Cardiac muscle cell (in vitro differentiated cells and primary cell): ENCODE data around the gene PMF1. TPM values are rescaled to one million over a fixed set of nuclear protein-coding genes. Genes with fewer than 3 reads are reported as not detected.

Experiments used
- DNase-seq, 2 donors: peaks; one replicate each; pipeline versions ENCODE4 v3.0.0 to v3.0.0-alpha.2; 2010 to 2017; ENCODE audit warnings: low read depth in 1 of 2, low spot score in 1 of 2
- H3K27ac ChIP-seq: fragments of 200-600 bp; sonication (generic); 2 replicates; pipeline ENCODE4 v1.5.1; 2016
- H3K27me3 ChIP-seq: fragments of 200-600 bp; sonication (generic); 2 replicates; pipeline ENCODE4 v1.6.0; 2016; ENCODE audit warnings: control low read depth
- H3K36me3 ChIP-seq: fragments of 200-600 bp; sonication (generic); 2 replicates; pipeline ENCODE4 v1.5.1; 2016; ENCODE audit warnings: control low read depth
- H3K4me1 ChIP-seq: fragments of 200-600 bp; sonication (generic); 2 replicates; pipeline ENCODE4 v1.8.1; 2017; ENCODE audit warnings: low read depth, mild to moderate bottlenecking, mixed run types
- H3K4me3 ChIP-seq: fragments of 200-600 bp; sonication (generic); 2 replicates; pipeline ENCODE4 v1.5.1; 2016; ENCODE audit warnings: mild to moderate bottlenecking
- H3K9me3 ChIP-seq: fragments of 200-600 bp; sonication (generic); 2 replicates; pipeline ENCODE4 v1.5.1; 2017; ENCODE audit warnings: low read depth, mild to moderate bottlenecking, control low read depth
- polyA plus RNA-seq: library from polyadenylated mRNA; unstranded; fragments of >200 nt; fragmentation: Nextera tagmentation; extraction: Ambion mirVana; gene quantifications from 2 replicates; pipeline ENCODE4 v1.2.1, GENCODE V29; 2016
- total RNA-seq: library from RNA; depleted of rRNA; stranded (reverse); fragments of >200 nt; gene quantifications from 2 replicates; pipeline ENCODE4 v1.2.3, GENCODE V29; 2016
- TF ChIP-seq, protein P1 (sequence below): IDR thresholded peaks from 2 replicates; pipeline ENCODE4 v1.5.1; 2012; ENCODE audit warnings: low read depth, mild to moderate bottlenecking, low read length

PMF1 gene
- total and polyA plus RNA-seq, 2 experiments from 2014 or later = 106 to 151 TPM

DNA sequence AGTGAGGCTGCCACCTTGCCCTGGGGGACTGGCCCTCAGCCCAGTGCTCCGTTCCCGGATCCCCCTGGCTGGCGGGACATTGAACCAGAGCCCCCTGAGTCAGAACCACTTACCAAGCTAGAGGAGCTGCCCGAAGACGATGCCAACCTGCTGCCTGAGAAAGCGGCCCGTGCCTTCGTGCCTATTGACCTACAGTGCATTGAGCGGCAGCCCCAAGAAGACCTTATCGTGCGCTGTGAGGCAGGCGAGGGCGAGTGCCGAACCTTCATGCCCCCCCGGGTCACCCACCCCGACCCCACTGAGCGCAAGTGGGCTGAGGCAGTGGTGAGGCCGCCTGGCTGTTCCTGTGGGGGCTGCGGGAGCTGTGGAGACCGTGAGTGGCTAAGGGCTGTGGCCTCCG is 72.6 kb downstream of the PMF1 start:
- no peaks in the 10 kb centered on the region for H3K9me3 ChIP-seq
- DNase-seq = no peak
- peaks cover 19% of the 10 kb centered on the region for H3K4me1 ChIP-seq
- no peak overlapping the region for H3K27ac ChIP-seq
- H3K36me3 ChIP-seq = no peaks in the 10 kb centered on the region
- TF ChIP-seq, protein P1, sequence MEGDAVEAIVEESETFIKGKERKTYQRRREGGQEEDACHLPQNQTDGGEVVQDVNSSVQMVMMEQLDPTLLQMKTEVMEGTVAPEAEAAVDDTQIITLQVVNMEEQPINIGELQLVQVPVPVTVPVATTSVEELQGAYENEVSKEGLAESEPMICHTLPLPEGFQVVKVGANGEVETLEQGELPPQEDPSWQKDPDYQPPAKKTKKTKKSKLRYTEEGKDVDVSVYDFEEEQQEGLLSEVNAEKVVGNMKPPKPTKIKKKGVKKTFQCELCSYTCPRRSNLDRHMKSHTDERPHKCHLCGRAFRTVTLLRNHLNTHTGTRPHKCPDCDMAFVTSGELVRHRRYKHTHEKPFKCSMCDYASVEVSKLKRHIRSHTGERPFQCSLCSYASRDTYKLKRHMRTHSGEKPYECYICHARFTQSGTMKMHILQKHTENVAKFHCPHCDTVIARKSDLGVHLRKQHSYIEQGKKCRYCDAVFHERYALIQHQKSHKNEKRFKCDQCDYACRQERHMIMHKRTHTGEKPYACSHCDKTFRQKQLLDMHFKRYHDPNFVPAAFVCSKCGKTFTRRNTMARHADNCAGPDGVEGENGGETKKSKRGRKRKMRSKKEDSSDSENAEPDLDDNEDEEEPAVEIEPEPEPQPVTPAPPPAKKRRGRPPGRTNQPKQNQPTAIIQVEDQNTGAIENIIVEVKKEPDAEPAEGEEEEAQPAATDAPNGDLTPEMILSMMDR = no peak
- H3K27me3 ChIP-seq = no peaks in the 10 kb centered on the region
- H3K4me3 ChIP-seq = no peak overlapping the region

DNA sequence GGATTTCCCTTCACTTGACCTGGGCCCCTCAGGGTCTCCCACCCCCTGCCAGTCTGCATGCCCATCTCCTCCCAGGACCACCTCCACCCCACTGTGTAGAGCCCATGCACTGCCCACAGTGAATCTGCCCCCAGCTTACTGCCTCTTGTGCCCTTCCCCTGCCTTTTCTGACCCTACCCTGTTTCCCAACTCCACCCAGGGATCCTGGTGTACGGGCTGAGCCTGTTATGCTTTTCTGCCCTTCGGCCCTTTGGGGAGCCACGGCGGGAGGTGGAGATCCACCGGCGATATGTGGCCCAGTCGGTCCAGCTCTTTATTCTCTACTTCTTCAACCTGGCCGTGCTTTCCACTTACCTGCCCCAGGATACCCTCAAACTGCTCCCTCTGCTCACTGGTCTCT is 73.3 kb downstream of the PMF1 start:
- Histone ChIP-seq H3K27me3 (no peaks in the 10 kb centered on the region), H3K9me3 (no peaks in the 10 kb centered on the region), H3K4me3 (no peak overlapping the region), H3K27ac (no peak overlapping the region), H3K36me3 (no peaks in the 10 kb centered on the region), H3K4me1 (peaks cover 12% of the 10 kb centered on the region)
- no peak for DNase-seq
- TF ChIP-seq, protein P1 = no peak

Other genes with a start within 250 kb of the PMF1 start
- gene ARHGEF2, start 234.5 kb upstream of the PMF1 start, total RNA-seq = 89.4 and 126 TPM in 2 replicates
- 38.6 and 54.9 TPM in 2 replicates for gene ARHGEF2, start 234.5 kb upstream of the PMF1 start, polyA plus RNA-seq
- 119 and 198 TPM in 2 replicates for gene SSR2, start 192.1 kb upstream of the PMF1 start, total RNA-seq
- 174 and 188 TPM in 2 replicates for gene SSR2, start 192.1 kb upstream of the PMF1 start, polyA plus RNA-seq
- 43.1 and 51.0 TPM in 2 replicates for gene UBQLN4, start 159.2 kb upstream of the PMF1 start, total RNA-seq
- 29.2 and 38.5 TPM in 2 replicates for gene UBQLN4, start 159.2 kb upstream of the PMF1 start, polyA plus RNA-seq
- gene LAMTOR2, start 158.2 kb upstream of the PMF1 start, total RNA-seq = 75.5 and 116 TPM in 2 replicates
- 199 and 208 TPM in 2 replicates for gene LAMTOR2, start 158.2 kb upstream of the PMF1 start, polyA plus RNA-seq
- gene RAB25, start 151.8 kb upstream of the PMF1 start, total RNA-seq = 1.6 and 3.1 TPM in 2 replicates
- 2.1 and 2.4 TPM in 2 replicates for gene RAB25, start 151.8 kb upstream of the PMF1 start, polyA plus RNA-seq
- 48.8 and 58.6 TPM in 2 replicates for gene MEX3A, start 130.5 kb upstream of the PMF1 start, total RNA-seq
- 17.2 and 24.8 TPM in 2 replicates for gene MEX3A, start 130.5 kb upstream of the PMF1 start, polyA plus RNA-seq
- gene LMNA, start 98.3 kb upstream of the PMF1 start, total RNA-seq = 128 and 139 TPM in 2 replicates
- 99.4 and 149 TPM in 2 replicates for gene LMNA, start 98.3 kb upstream of the PMF1 start, polyA plus RNA-seq
- gene SEMA4A, start 59.4 kb upstream of the PMF1 start, total RNA-seq = 3.6 and 8.6 TPM in 2 replicates
- gene SEMA4A, start 59.4 kb upstream of the PMF1 start, polyA plus RNA-seq = 0.65 and 2.9 TPM in 2 replicates
- 9.2 and 9.7 TPM in 2 replicates for gene SLC25A44, start 18.9 kb upstream of the PMF1 start, total RNA-seq
- 13.8 and 18.1 TPM in 2 replicates for gene SLC25A44, start 18.9 kb upstream of the PMF1 start, polyA plus RNA-seq
- gene BGLAP, start 29.2 kb downstream of the PMF1 start, total RNA-seq = 0.51 and 0.67 TPM in 2 replicates
- gene BGLAP, start 29.2 kb downstream of the PMF1 start, polyA plus RNA-seq = 0.32 and 1.8 TPM in 2 replicates
- gene PAQR6, start 35.0 kb downstream of the PMF1 start, total RNA-seq = 34.5 and 35.7 TPM in 2 replicates
- 23.3 and 40.1 TPM in 2 replicates for gene PAQR6, start 35.0 kb downstream of the PMF1 start, polyA plus RNA-seq
- 101 and 110 TPM in 2 replicates for gene SMG5, start 69.8 kb downstream of the PMF1 start, total RNA-seq
- 79.5 and 95.5 TPM in 2 replicates for gene SMG5, start 69.8 kb downstream of the PMF1 start, polyA plus RNA-seq
- gene TMEM79, start 71.3 kb downstream of the PMF1 start, total RNA-seq = 2.6 and 4.0 TPM in 2 replicates
- 3.0 and 4.6 TPM in 2 replicates for gene TMEM79, start 71.3 kb downstream of the PMF1 start, polyA plus RNA-seq
- 54.9 and 57.7 TPM in 2 replicates for gene GLMP, start 82.7 kb downstream of the PMF1 start, total RNA-seq
- gene GLMP, start 82.7 kb downstream of the PMF1 start, polyA plus RNA-seq = 49.0 and 55.3 TPM in 2 replicates
- 0.98 TPM in 1 of 2 replicates, not detected in the other for gene VHLL, start 86.3 kb downstream of the PMF1 start, total RNA-seq
- 0.21 TPM in 1 of 2 replicates, not detected in the other for gene VHLL, start 86.3 kb downstream of the PMF1 start, polyA plus RNA-seq
- 245 and 330 TPM in 2 replicates for gene CCT3, start 125.3 kb downstream of the PMF1 start, total RNA-seq
- gene CCT3, start 125.3 kb downstream of the PMF1 start, polyA plus RNA-seq = 282 and 287 TPM in 2 replicates
- not detected in 2 replicates for gene TSACC, start 125.5 kb downstream of the PMF1 start, total RNA-seq
- gene TSACC, start 125.5 kb downstream of the PMF1 start, polyA plus RNA-seq = 1.1 and 4.7 TPM in 2 replicates
- not detected in 2 replicates for gene RHBG, start 156.2 kb downstream of the PMF1 start, total RNA-seq
- not detected in 2 replicates for gene RHBG, start 156.2 kb downstream of the PMF1 start, polyA plus RNA-seq